ENCODE results near the gene CHD2.

CHD2 gene

DNA sequence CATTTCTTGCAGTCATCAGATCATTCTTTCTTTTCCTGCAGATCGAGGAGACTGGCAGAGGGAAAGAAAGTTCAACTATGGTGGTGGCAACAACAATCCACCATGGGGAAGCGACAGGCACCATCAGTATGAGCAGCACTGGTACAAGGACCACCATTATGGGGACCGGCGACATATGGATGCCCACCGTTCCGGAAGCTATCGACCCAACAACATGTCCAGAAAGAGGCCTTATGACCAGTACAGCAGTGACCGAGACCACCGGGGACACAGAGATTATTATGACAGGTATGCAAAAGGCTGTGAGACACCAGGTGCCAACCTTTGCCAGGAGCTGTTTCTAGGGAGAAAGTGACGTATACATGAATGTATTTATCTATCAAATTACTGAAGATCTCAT is 119.8 kb downstream of the CHD2 start:
- Histone ChIP-seq H3K36me3 (peaks cover 96% of the 10 kb centered on the region), H3K9me3 (no peaks in the 10 kb centered on the region), H3K4me1 (no peaks in the 10 kb centered on the region), H3K4me3 (ENCODE audit: low read depth, low read length) (no peak overlapping the region), H3K27me3 (no peaks in the 10 kb centered on the region)
- TF ChIP-seq, protein P1, sequence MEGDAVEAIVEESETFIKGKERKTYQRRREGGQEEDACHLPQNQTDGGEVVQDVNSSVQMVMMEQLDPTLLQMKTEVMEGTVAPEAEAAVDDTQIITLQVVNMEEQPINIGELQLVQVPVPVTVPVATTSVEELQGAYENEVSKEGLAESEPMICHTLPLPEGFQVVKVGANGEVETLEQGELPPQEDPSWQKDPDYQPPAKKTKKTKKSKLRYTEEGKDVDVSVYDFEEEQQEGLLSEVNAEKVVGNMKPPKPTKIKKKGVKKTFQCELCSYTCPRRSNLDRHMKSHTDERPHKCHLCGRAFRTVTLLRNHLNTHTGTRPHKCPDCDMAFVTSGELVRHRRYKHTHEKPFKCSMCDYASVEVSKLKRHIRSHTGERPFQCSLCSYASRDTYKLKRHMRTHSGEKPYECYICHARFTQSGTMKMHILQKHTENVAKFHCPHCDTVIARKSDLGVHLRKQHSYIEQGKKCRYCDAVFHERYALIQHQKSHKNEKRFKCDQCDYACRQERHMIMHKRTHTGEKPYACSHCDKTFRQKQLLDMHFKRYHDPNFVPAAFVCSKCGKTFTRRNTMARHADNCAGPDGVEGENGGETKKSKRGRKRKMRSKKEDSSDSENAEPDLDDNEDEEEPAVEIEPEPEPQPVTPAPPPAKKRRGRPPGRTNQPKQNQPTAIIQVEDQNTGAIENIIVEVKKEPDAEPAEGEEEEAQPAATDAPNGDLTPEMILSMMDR (IDR thresholded peaks at IDR 0.05; ENCODE audit: low read depth, low read length): no peak
- DNase-seq: no peak

DNA sequence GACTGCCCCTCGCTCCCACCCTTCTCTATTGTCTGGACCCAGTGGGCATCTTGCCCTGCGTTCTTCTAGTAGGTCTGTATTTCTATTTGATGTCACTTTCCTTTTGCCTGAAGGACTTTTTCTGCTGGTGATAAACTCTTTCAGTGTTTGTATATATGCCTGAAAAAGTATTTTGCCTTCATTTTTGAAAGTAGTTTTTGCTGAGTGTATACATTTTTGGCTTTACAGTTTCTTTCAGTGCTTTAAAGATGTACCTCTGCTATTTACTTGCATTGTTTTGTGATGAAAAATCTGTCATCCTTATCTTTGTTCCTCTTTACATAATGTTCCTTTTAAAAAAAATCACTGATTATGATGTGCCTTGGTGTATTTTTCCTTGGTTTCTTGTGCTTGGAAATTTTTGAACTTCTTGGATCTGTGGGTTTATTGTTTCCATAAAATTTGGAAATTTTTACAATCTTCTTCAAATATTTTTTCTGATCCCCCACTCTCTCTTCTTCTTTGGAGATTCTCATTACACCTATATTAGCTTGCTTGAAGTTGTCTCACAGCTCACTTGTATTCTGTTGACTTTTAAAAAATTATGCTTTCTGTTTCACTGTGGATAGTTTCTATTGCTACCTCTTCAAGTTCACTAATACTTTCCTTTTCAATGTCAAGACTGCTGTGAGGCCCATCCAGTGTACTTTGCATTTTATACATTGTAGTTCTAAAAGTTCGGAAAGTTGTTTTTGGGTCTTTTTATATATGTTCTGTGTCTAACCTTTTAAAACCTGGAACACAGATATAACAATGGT is 121.0 kb downstream of the CHD2 start:
- Histone ChIP-seq H3K4me3 (ENCODE audit: low read depth, low read length) (no peak overlapping the region), H3K9me3 (no peaks in the 10 kb centered on the region), H3K27me3 (no peaks in the 10 kb centered on the region), H3K36me3 (peaks cover 96% of the 10 kb centered on the region), H3K4me1 (no peaks in the 10 kb centered on the region)
- TF ChIP-seq, protein P1 (IDR thresholded peaks at IDR 0.05; ENCODE audit: low read depth, low read length): no peak
- DNase-seq: no peak

DNA sequence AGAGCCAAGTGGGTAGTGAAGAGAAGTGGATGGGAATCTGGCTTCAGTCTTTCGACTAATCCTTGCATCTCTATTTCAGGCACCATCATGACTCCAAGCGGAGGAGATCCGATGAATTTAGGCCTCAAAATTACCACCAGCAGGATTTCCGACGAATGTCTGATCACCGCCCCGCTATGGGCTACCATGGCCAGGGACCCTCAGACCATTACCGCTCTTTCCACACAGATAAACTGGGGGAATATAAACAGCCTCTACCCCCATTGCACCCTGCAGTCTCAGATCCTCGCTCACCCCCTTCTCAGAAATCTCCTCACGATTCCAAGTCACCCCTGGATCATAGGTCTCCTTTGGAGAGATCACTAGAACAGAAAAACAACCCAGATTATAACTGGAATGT is 124.2 kb downstream of the CHD2 start:
- peaks cover 80% of the 10 kb centered on the region for H3K36me3 ChIP-seq
- no peak for DNase-seq
- no peaks in the 10 kb centered on the region for H3K27me3 ChIP-seq
- TF ChIP-seq, protein P1 (IDR thresholded peaks at IDR 0.05; ENCODE audit: low read depth, low read length): no peak
- no peak overlapping the region for H3K4me3 ChIP-seq (ENCODE audit: low read depth, low read length)
- H3K4me1 ChIP-seq: peaks cover 9% of the 10 kb centered on the region
- no peaks in the 10 kb centered on the region for H3K9me3 ChIP-seq

DNA sequence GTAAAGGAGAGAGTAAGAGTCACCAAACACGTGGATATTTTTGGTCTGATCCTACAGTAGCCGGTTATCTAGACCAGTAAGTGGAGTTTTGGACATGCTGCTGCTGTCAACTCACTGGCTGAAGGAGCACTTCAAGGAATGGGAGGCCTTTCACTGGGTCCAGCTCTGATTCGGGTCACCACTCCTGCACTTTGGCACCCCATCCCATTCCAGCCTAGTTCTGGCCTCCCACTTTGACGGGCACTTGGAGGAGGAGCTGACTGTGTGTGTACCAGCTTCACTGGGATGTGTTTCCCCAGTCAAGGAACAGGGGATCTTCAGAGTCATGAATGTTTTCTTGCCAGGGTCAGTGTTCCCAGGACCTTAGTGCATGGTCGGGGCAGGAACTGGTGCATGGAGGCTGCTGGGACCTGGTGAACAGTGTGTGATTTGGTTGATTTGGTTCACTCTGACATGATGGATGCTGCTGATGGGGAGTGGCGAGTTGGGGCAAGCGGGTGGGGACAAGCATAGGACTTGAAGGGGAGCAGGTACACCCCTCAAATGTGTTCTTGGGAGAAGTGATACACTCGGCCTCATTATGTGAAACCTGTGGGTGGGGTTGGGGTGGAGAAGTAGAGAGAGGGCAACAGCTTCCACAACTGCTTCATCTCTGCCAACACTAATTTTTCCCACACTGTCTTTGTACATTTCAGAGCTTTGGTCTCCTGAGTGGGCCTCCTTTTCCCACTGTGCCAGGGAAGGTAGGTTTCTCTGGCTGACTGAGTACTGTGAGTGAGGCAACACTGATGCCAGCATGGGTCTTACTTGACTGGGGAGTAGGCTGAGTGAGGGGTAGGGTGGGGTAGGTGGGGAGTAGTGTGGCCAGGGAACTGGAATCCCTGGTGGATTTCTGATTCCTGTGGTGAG is 124.8 kb downstream of the CHD2 start:
- TF ChIP-seq, protein P1 (IDR thresholded peaks at IDR 0.05; ENCODE audit: low read depth, low read length): no peak
- DNase-seq: no peak
- H3K4me3 ChIP-seq (ENCODE audit: low read depth, low read length): no peak overlapping the region
- H3K36me3 ChIP-seq: peaks cover 73% of the 10 kb centered on the region
- H3K4me1 ChIP-seq: peaks cover 14% of the 10 kb centered on the region
- no peaks in the 10 kb centered on the region for H3K27me3 ChIP-seq
- H3K9me3 ChIP-seq: no peaks in the 10 kb centered on the region

DNA sequence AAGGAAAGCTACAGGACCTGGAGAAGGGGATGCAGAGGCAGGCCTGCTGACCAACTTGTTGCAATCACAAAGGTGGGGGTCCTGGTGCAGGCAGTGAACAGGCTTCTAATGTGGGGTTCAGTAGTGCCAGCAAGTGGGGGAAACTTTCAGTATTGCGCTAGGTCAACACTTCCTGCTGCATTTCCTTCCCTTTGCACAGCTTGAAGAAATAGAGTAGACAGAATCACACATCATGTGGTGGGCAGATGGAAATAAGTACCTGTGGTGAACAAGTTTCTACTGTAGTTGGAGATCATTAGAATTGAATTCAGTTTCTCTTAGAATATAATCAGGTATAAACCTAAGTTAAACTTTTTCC is 125.5 kb downstream of the CHD2 start:
- H3K27me3 ChIP-seq: no peaks in the 10 kb centered on the region
- H3K9me3 ChIP-seq: no peaks in the 10 kb centered on the region
- H3K36me3 ChIP-seq: peaks cover 67% of the 10 kb centered on the region
- H3K4me1 ChIP-seq: peaks cover 17% of the 10 kb centered on the region
- no peak overlapping the region for H3K4me3 ChIP-seq (ENCODE audit: low read depth, low read length)
- TF ChIP-seq, protein P1 (IDR thresholded peaks at IDR 0.05; ENCODE audit: low read depth, low read length): no peak
- DNase-seq: no peak

Measured in BE2C (cell line).